Measurements from ENCODE around the gene CKAP4.

The CKAP4 gene

GRCh38 chr12:106197906-106198623, 49.8 kb downstream of the CKAP4 start:
- Histone ChIP-seq H3K27ac (ENCODE audit: low read length) (no peak overlapping the region), H3K4me2 (ENCODE audit: low read depth, low read length) (no peak overlapping the region), H4K20me1 (ENCODE audit: insufficient read depth, low read length) (no peaks in the 10 kb centered on the region), H3F3A (ENCODE audit: insufficient read depth, low read length) (no peaks in the 10 kb centered on the region), H3K4me3 (ENCODE audit: low read length) (no peak overlapping the region), H3K79me2 (ENCODE audit: low read length) (no peaks in the 10 kb centered on the region), H3K9me2 (replicated peaks; ENCODE audit: insufficient read depth, low read length) (no peaks in the 10 kb centered on the region), H3K9me3 (replicated peaks; ENCODE audit: insufficient read depth, low read length) (no peaks in the 10 kb centered on the region), H2AFZ (ENCODE audit: low read length) (no peak overlapping the region), H3K4me1 (ENCODE audit: low read length) (no peaks in the 10 kb centered on the region), H3K9ac (ENCODE audit: low read length) (no peak overlapping the region), H3K36me3 (replicated peaks; ENCODE audit: insufficient read depth, low read length) (no peaks in the 10 kb centered on the region), H3K27me3 (replicated peaks; ENCODE audit: insufficient read depth, low read length) (no peaks in the 10 kb centered on the region)
- DNase-seq = no peak
- no peak for TF ChIP-seq EZH2 (optimal IDR thresholded peaks at IDR 0.05; ENCODE audit: low read depth, low read length)
- TF ChIP-seq CTCF (IDR thresholded peaks at IDR 0.05; ENCODE audit: low read length) = no peak
- no peak for TF ChIP-seq EZH2phosphoT487 (IDR thresholded peaks at IDR 0.05; ENCODE audit: low read length)

GRCh38 chr12:106195621-106196027, 52.2 kb downstream of the CKAP4 start:
- no peaks in the 10 kb centered on the region for H3K9me3 ChIP-seq (replicated peaks; ENCODE audit: insufficient read depth, low read length)
- H3K9ac ChIP-seq (ENCODE audit: low read length) = no peak overlapping the region
- H4K20me1 ChIP-seq (ENCODE audit: insufficient read depth, low read length) = no peaks in the 10 kb centered on the region
- H3K36me3 ChIP-seq (replicated peaks; ENCODE audit: insufficient read depth, low read length) = no peaks in the 10 kb centered on the region
- H3K27ac ChIP-seq (ENCODE audit: low read length) = no peak overlapping the region
- H3F3A ChIP-seq (ENCODE audit: insufficient read depth, low read length) = no peaks in the 10 kb centered on the region
- no peaks in the 10 kb centered on the region for H3K9me2 ChIP-seq (replicated peaks; ENCODE audit: insufficient read depth, low read length)
- no peak overlapping the region for H3K4me2 ChIP-seq (ENCODE audit: low read depth, low read length)
- no peaks in the 10 kb centered on the region for H3K79me2 ChIP-seq (ENCODE audit: low read length)
- no peak overlapping the region for H2AFZ ChIP-seq (ENCODE audit: low read length)
- no peaks in the 10 kb centered on the region for H3K27me3 ChIP-seq (replicated peaks; ENCODE audit: insufficient read depth, low read length)
- no peaks in the 10 kb centered on the region for H3K4me1 ChIP-seq (ENCODE audit: low read length)
- H3K4me3 ChIP-seq (ENCODE audit: low read length) = no peak overlapping the region
- no peak for TF ChIP-seq EZH2 (optimal IDR thresholded peaks at IDR 0.05; ENCODE audit: low read depth, low read length)
- DNase-seq = no peak

- H2AFZ ChIP-seq (ENCODE audit: low read length) = no peak overlapping the region
- no peaks in the 10 kb centered on the region for H3F3A ChIP-seq (ENCODE audit: insufficient read depth, low read length)
- H3K79me2 ChIP-seq (ENCODE audit: low read length) = no peaks in the 10 kb centered on the region
- no peak for DNase-seq
- no peaks in the 10 kb centered on the region for H3K36me3 ChIP-seq (replicated peaks; ENCODE audit: insufficient read depth, low read length)
- no peaks in the 10 kb centered on the region for H4K20me1 ChIP-seq (ENCODE audit: insufficient read depth, low read length)
- H3K27me3 ChIP-seq (replicated peaks; ENCODE audit: insufficient read depth, low read length) = no peaks in the 10 kb centered on the region
- H3K4me3 ChIP-seq (ENCODE audit: low read length) = no peak overlapping the region
- H3K9me2 ChIP-seq (replicated peaks; ENCODE audit: insufficient read depth, low read length) = no peaks in the 10 kb centered on the region
- H3K4me2 ChIP-seq (ENCODE audit: low read depth, low read length) = no peak overlapping the region
- TF ChIP-seq EZH2 (optimal IDR thresholded peaks at IDR 0.05; ENCODE audit: low read depth, low read length) (no peak), CTCF (IDR thresholded peaks at IDR 0.05; ENCODE audit: low read length) (no peak), EZH2phosphoT487 (IDR thresholded peaks at IDR 0.05; ENCODE audit: low read length) (no peak)
- H3K4me1 ChIP-seq (ENCODE audit: low read length) = no peaks in the 10 kb centered on the region
- H3K9me3 ChIP-seq (replicated peaks; ENCODE audit: insufficient read depth, low read length) = no peaks in the 10 kb centered on the region
- no peak overlapping the region for H3K9ac ChIP-seq (ENCODE audit: low read length)
- no peak overlapping the region for H3K27ac ChIP-seq (ENCODE audit: low read length)
These were observed 53.5 kb downstream of the CKAP4 start for GRCh38 chr12:106194351-106194750.
